CD8-positive, alpha-beta memory T cell (primary cell): Measurements from ENCODE around the gene CD8B2. TPM values are rescaled to one million over a fixed set of nuclear protein-coding genes. Genes with fewer than 3 reads are reported as not detected.

Experiments
- CTCF ChIA-PET: fragments of 350-600 bp; sonication (Branson Sonifier 250); formaldehyde crosslinking; loops from one replicate; lab custom pipeline; 2021; ENCODE audit warnings: antibody characterized with exemption; lab: Charles Lee
- POLR2A ChIA-PET: fragments of 350-600 bp; sonication (Branson Sonifier 250); formaldehyde crosslinking; loops from one replicate; lab custom pipeline; 2021; ENCODE audit warnings: antibody characterized with exemption; lab: Charles Lee
- DNase-seq, 5 donors: peaks; one replicate each; pipeline versions ENCODE4 v3.0.0 to v3.0.0-alpha.2; 2020 to 2022; ENCODE audit warnings: mixed read lengths in 1 of 5
- H3K27ac ChIP-seq: one replicate; pipeline ENCODE4 v1.7.0; 2013; ENCODE audit warnings: low read depth, mild to moderate bottlenecking, low read length, moderate library complexity
- H3K27me3 ChIP-seq: 2 replicates; pipeline ENCODE4 v1.7.0; 2013; ENCODE audit warnings: low read length, mild to moderate bottlenecking; ENCODE audit not compliant: insufficient read depth, poor library complexity, severe bottlenecking
- H3K36me3 ChIP-seq: 2 replicates; pipeline ENCODE4 v1.7.0; 2013; ENCODE audit warnings: mild to moderate bottlenecking, low read length, moderate library complexity; ENCODE audit not compliant: insufficient read depth
- H3K4me1 ChIP-seq: 2 replicates; pipeline ENCODE4 v1.7.0; 2013; ENCODE audit warnings: mild to moderate bottlenecking, low read length, moderate library complexity; ENCODE audit not compliant: insufficient read depth
- H3K4me3 ChIP-seq: 2 replicates; pipeline ENCODE4 v1.7.0; 2013; ENCODE audit warnings: mild to moderate bottlenecking, low read length
- H3K9me3 ChIP-seq: 2 replicates; pipeline ENCODE4 v1.7.0; 2013; ENCODE audit warnings: mild to moderate bottlenecking, low read length
- H3K27ac Mint-ChIP-seq, 8 donors: one replicate each; pipeline ENCODE4 v1.8.0; 2020 to 2021; ENCODE audit warnings: mixed read lengths in 8 of 8, mild to moderate bottlenecking in 6 of 8, inconsistent platforms in 3 of 8, moderate library complexity in 3 of 8
- H3K27me3 Mint-ChIP-seq, 2 donors: one replicate each; pipeline ENCODE4 v1.8.0; 2020 to 2021; ENCODE audit warnings: mixed read lengths in 2 of 2, mild to moderate bottlenecking in 1 of 2, moderate library complexity in 1 of 2
- H3K36me3 Mint-ChIP-seq, 3 donors: one replicate each; pipeline ENCODE4 v1.8.0; 2020 to 2021; ENCODE audit warnings: mixed read lengths in 3 of 3, inconsistent platforms in 1 of 3, mild to moderate bottlenecking in 1 of 3
- H3K4me1 Mint-ChIP-seq, 3 donors: one replicate each; pipeline ENCODE4 v1.8.0; 2020 to 2021; ENCODE audit warnings: mixed read lengths in 3 of 3, inconsistent platforms in 1 of 3, mild to moderate bottlenecking in 1 of 3
- H3K4me3 Mint-ChIP-seq, 7 donors: one replicate each; pipeline ENCODE4 v1.8.0; 2020 to 2021; ENCODE audit warnings: mixed read lengths in 7 of 7, mild to moderate bottlenecking in 6 of 7, moderate library complexity in 4 of 7, inconsistent platforms in 2 of 7
- H3K9me3 Mint-ChIP-seq, 5 donors: one replicate each; pipeline ENCODE4 v1.8.0; 2020 to 2022; ENCODE audit warnings: mixed read lengths in 5 of 5, mild to moderate bottlenecking in 3 of 5, moderate library complexity in 2 of 5, inconsistent platforms in 1 of 5
- polyA plus RNA-seq: library from polyadenylated mRNA; unstranded; fragments of 300-500 nt; fragmentation: Illumina TruSeq; gene quantifications from one replicate; pipeline ENCODE4 v1.2.3, GENCODE V29; 2021
- total RNA-seq, 2 experiments: library from RNA; stranded (reverse); gene quantifications; one replicate each; pipeline ENCODE4 v1.2.3, GENCODE V29; 2021

Gene CD8B2
- total and polyA plus RNA-seq, 3 experiments from 2014 or later = 3.6 to 10.2 (median 4.5) TPM

- Histone ChIP-seq H3K4me1 (no peaks in the 10 kb centered on the region), H3K36me3 (no peaks in the 10 kb centered on the region), H3K27me3 (peaks cover 11% of the 10 kb centered on the region), H3K9me3 (no peaks in the 10 kb centered on the region), H3K27ac (no peak overlapping the region), H3K4me3 (no peak overlapping the region)
- H3K27ac Mint-ChIP-seq = no peak overlapping the region
- H3K27me3 Mint-ChIP-seq = peaks cover 27 to 45% of the 10 kb centered on the region in 2 donors
- peaks cover 2 to 4% (median 3%) of the 10 kb centered on the region in 3 donors for H3K4me1 Mint-ChIP-seq
- H3K9me3 Mint-ChIP-seq = no peaks in the 10 kb centered on the region
- no peak overlapping the region for H3K4me3 Mint-ChIP-seq
- DNase-seq = no peak
- POLR2A ChIA-PET = no interaction called here
- H3K36me3 Mint-ChIP-seq = no peaks in the 10 kb centered on the region
- CTCF ChIA-PET = no interaction called here
Observed at GRCh38 chr2:106545007-106545406, 57.8 kb downstream of the CD8B2 start.

- no peaks in the 10 kb centered on the region for H3K9me3 Mint-ChIP-seq
Observed at GRCh38 chr2:106546391-106546990, 59.3 kb downstream of the CD8B2 start.

GRCh38 chr2:106547164-106547903, 60.2 kb downstream of the CD8B2 start:
- H3K36me3 ChIP-seq = no peaks in the 10 kb centered on the region
- ChIA-PET CTCF (no interaction called here), POLR2A (no interaction called here)
- Mint-ChIP-seq H3K36me3 (no peaks in the 10 kb centered on the region), H3K4me3 (no peak overlapping the region), H3K9me3 (no peaks in the 10 kb centered on the region), H3K27ac (no peak overlapping the region), H3K4me1 (peaks cover 2 to 4% (median 3%) of the 10 kb centered on the region in 3 donors), H3K27me3 (peaks cover 22 to 35% of the 10 kb centered on the region in 2 donors)
- H3K27me3 ChIP-seq = peaks cover 4% of the 10 kb centered on the region
- no peak overlapping the region for H3K4me3 ChIP-seq
- no peak overlapping the region for H3K27ac ChIP-seq
- no peak for DNase-seq
- no peaks in the 10 kb centered on the region for H3K4me1 ChIP-seq
- H3K9me3 ChIP-seq = no peaks in the 10 kb centered on the region

More at GRCh38 chr2:106546391-106546990, 59.3 kb downstream of the CD8B2 start:
- no peak overlapping the region for H3K27ac Mint-ChIP-seq
- peaks cover 26 to 41% of the 10 kb centered on the region in 2 donors for H3K27me3 Mint-ChIP-seq
- Histone ChIP-seq H3K4me3 (no peak overlapping the region), H3K9me3 (no peaks in the 10 kb centered on the region), H3K27me3 (peaks cover 11% of the 10 kb centered on the region), H3K36me3 (no peaks in the 10 kb centered on the region), H3K27ac (no peak overlapping the region), H3K4me1 (no peaks in the 10 kb centered on the region)
- ChIA-PET CTCF (no interaction called here), POLR2A (no interaction called here)
- H3K4me3 Mint-ChIP-seq = no peak overlapping the region
- H3K4me1 Mint-ChIP-seq = peaks cover 2 to 4% (median 3%) of the 10 kb centered on the region in 3 donors
- H3K36me3 Mint-ChIP-seq = no peaks in the 10 kb centered on the region
- DNase-seq = no peak

GRCh38 chr2:106551417-106552130, 64.4 kb downstream of the CD8B2 start:
- no peaks in the 10 kb centered on the region for H3K27me3 ChIP-seq
- H3K4me3 ChIP-seq = no peak overlapping the region
- no peaks in the 10 kb centered on the region for H3K9me3 ChIP-seq
- no peaks in the 10 kb centered on the region for H3K36me3 ChIP-seq
- Mint-ChIP-seq H3K36me3 (peaks cover 0 to under 1% (median 0%) of the 10 kb centered on the region in 3 donors), H3K4me1 (no peaks in the 10 kb centered on the region), H3K4me3 (no peak overlapping the region), H3K9me3 (peaks cover 0 to 5% (median 0%) of the 10 kb centered on the region in 5 donors), H3K27me3 (peaks cover 9 to 21% of the 10 kb centered on the region in 2 donors), H3K27ac (no peak overlapping the region)
- no peak for DNase-seq
- CTCF ChIA-PET = no interaction called here
- POLR2A ChIA-PET = no interaction called here
- no peak overlapping the region for H3K27ac ChIP-seq
- H3K4me1 ChIP-seq = no peaks in the 10 kb centered on the region

GRCh38 chr2:106552921-106553320, 65.8 kb downstream of the CD8B2 start:
- H3K4me3 ChIP-seq = no peak overlapping the region
- CTCF ChIA-PET = no interaction called here
- no peak for DNase-seq
- peaks cover 0 to 8% (median 0%) of the 10 kb centered on the region in 3 donors for H3K36me3 Mint-ChIP-seq
- no peaks in the 10 kb centered on the region for H3K36me3 ChIP-seq
- no peaks in the 10 kb centered on the region for H3K9me3 ChIP-seq
- H3K27me3 ChIP-seq = no peaks in the 10 kb centered on the region
- H3K4me1 Mint-ChIP-seq = no peaks in the 10 kb centered on the region
- peaks cover 0 to 5% (median 0%) of the 10 kb centered on the region in 5 donors for H3K9me3 Mint-ChIP-seq
- peaks cover 9 to 23% of the 10 kb centered on the region in 2 donors for H3K27me3 Mint-ChIP-seq
- H3K27ac ChIP-seq = no peak overlapping the region
- POLR2A ChIA-PET = no interaction called here
- H3K27ac Mint-ChIP-seq = no peak overlapping the region
- H3K4me1 ChIP-seq = no peaks in the 10 kb centered on the region
- H3K4me3 Mint-ChIP-seq = no peak overlapping the region

- H3K27me3 ChIP-seq = no peaks in the 10 kb centered on the region
- Mint-ChIP-seq H3K27me3 (peaks cover 9 to 22% of the 10 kb centered on the region in 2 donors), H3K27ac (no peak overlapping the region), H3K9me3 (peaks cover 0 to 5% (median 0%) of the 10 kb centered on the region in 5 donors), H3K36me3 (peaks cover 0 to 10% (median 0%) of the 10 kb centered on the region in 3 donors), H3K4me3 (no peak overlapping the region), H3K4me1 (no peaks in the 10 kb centered on the region)
- H3K27ac ChIP-seq = no peak overlapping the region
- no peaks in the 10 kb centered on the region for H3K4me1 ChIP-seq
- CTCF ChIA-PET = no interaction called here
- no peak for DNase-seq
- no peak overlapping the region for H3K4me3 ChIP-seq
- no peaks in the 10 kb centered on the region for H3K36me3 ChIP-seq
- H3K9me3 ChIP-seq = no peaks in the 10 kb centered on the region
- POLR2A ChIA-PET = no interaction called here
Observed at GRCh38 chr2:106553321-106553720, 66.2 kb downstream of the CD8B2 start.

- H3K9me3 ChIP-seq = no peaks in the 10 kb centered on the region
- Mint-ChIP-seq H3K9me3 (peaks cover 0 to 5% (median 0%) of the 10 kb centered on the region in 5 donors), H3K36me3 (peaks cover 0 to 10% (median 0%) of the 10 kb centered on the region in 3 donors), H3K27ac (no peak overlapping the region), H3K27me3 (peaks cover 7 to 20% of the 10 kb centered on the region in 2 donors), H3K4me3 (no peak overlapping the region), H3K4me1 (no peaks in the 10 kb centered on the region)
- H3K27me3 ChIP-seq = no peaks in the 10 kb centered on the region
- CTCF ChIA-PET = no interaction called here
- POLR2A ChIA-PET = no interaction called here
- no peak for DNase-seq
- no peaks in the 10 kb centered on the region for H3K36me3 ChIP-seq
- no peak overlapping the region for H3K4me3 ChIP-seq
- H3K4me1 ChIP-seq = no peaks in the 10 kb centered on the region
- H3K27ac ChIP-seq = no peak overlapping the region
Observed at GRCh38 chr2:106554411-106554810, 67.2 kb downstream of the CD8B2 start.

GRCh38 chr2:106555053-106555452, 67.9 kb downstream of the CD8B2 start:
- Histone ChIP-seq H3K27me3 (no peaks in the 10 kb centered on the region), H3K36me3 (no peaks in the 10 kb centered on the region), H3K9me3 (no peaks in the 10 kb centered on the region), H3K4me1 (no peaks in the 10 kb centered on the region), H3K27ac (no peak overlapping the region), H3K4me3 (no peak overlapping the region)
- POLR2A ChIA-PET = no interaction called here
- Mint-ChIP-seq H3K4me1 (no peaks in the 10 kb centered on the region), H3K27ac (no peak overlapping the region), H3K36me3 (peaks cover 0 to 10% (median 0%) of the 10 kb centered on the region in 3 donors), H3K4me3 (no peak overlapping the region), H3K27me3 (peaks cover 4 to 20% of the 10 kb centered on the region in 2 donors), H3K9me3 (peaks cover 0 to 5% (median 0%) of the 10 kb centered on the region in 5 donors)
- CTCF ChIA-PET = no interaction called here
- DNase-seq = no peak
